Measurements from ENCODE around the gene NEMP2.
"Not testable (repeated sequence)": the region's sequence is repeated elsewhere in the genome, so short reads cannot be mapped to it uniquely, and the experiment has no call there.

NEMP2 gene

DNA sequence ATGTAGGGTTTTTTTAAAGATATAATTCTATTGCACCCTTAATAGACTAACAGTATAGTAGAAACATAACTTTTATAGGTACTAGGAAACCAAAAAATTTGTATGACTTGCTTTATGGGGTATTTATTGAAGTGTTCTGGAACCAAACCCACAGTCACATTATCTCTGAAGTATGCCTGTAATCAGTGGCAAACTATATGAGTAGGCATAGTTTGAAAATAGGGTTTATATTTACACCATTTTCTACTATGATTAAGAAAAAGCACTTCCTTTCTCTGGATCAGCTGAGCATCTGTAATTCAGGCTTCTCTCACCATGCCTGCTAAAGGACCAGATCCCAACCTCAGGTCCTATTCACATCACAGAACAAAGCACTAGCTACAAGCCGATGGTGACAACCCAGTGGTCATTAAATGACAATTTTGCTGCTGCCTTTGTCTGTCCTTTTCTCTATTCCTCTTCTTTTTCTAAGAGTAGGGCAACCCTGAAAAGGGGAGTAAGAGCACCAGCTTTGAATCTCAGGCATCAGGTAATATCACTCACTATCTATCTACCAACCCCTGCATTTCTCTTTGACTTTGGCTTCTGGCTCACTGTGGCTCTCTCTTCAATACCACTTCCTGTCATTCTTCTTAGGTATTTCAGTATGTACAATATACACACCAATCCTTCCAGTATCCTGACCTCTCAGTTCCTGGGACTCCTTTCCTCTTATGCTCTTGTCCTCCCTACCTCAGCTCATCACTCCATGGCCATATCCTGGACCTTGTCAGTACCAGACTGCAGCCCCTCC lies 14.4 kb downstream of the NEMP2 start:
- DNase-seq: no peak

DNA sequence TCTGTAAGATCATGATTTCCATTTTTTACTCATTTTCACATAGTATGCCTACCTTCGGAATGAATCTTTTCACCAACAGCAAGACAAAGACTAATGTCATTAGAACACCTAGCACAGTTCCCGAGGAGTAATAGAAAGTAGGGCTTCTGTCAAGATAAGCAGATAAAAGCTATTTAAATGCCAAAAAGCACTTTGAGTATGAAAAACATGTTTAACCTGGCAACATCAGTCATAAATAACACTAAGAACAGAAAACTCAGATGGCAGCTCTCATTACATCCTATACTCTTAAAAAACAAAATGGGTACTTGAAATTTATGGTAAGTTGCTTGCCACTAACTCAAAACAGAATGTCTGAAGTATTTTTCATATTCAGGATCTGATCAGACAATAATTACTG lies 17.1 kb downstream of the NEMP2 start:
- no peak for DNase-seq

DNA sequence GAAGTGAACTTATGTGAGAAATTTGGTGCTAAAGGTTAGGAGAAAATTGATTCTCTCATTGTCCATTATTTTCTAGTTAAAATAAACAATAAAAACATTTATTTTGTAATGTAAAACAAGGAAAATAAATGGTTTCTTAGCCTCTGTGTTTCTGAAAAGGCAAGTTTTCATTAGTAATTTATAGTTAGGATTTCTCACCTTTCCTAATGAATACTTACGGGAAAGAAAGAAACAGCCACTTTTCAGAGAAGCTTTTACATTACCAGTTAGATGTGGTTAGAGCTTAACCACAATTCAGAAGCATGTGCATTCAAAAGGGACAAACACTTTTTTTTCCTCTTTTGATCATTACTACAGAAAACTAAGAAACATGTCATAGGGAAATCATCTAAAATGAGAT lies 18.8 kb downstream of the NEMP2 start:
- no peak for DNase-seq

DNA sequence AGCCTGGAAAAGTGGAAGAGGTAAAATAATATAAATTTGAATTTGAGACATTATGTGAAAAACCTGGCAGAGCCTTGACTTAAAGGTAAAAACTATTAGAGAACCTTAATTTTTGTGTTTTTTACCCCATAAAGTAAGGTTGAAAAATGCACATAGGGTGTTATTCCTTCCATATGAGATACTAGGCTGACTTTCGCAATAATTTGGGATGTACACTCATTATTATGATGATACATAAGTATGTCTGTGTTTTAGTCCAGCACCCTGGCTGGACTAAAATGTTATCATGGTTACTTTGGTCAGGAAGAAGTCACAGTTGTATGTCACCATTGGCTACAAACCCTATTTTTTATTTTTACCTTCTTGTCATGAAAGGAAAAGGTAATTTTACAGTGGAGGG lies 19.8 kb downstream of the NEMP2 start:
- DNase-seq: no peak

DNA sequence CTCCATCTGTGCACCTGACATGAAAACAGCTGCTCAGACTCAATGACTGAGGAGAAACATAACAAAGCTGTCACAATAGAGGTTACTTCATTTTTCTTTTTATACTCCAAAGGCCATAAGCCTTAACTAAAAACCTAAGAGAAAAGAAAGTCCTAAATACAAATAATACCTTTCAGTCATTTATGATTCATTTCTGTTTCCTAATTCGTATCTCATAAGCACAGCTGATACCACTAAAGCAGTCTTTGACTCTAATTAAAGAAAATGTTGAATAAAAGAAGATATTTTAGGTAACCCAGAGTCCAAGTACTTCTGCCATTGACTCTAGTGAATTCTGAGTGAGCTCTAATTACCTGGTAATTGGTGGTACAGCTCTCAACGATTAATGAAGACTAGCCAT lies 20.6 kb downstream of the NEMP2 start:
- no peak for DNase-seq

DNA sequence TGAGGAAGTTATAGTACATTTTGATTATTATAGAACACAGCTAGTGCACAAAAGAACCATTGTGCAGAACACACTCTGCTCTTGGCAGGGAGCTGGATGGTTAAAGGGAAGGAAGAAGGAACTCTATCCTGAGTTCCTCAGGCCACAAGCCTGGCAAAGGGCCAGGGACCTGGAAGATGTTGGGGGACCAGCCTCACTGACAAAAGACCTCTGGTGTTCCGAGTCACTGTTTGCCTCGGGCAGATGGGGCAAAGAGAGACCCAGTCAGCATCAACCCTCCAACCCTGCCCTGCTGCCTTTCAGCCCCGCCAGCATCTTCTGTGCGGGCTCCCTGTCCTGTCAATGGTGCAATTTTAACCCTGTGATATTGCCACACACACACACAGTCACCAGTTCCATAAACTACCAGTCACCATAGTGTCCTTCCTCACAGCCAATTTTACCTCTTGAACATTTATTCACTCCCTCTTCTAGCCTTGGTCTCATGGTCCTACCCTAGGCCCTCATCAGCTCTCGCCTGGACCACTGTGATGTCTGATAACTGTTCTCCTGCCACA lies 21.9 kb downstream of the NEMP2 start:
- DNase-seq: no peak

DNA sequence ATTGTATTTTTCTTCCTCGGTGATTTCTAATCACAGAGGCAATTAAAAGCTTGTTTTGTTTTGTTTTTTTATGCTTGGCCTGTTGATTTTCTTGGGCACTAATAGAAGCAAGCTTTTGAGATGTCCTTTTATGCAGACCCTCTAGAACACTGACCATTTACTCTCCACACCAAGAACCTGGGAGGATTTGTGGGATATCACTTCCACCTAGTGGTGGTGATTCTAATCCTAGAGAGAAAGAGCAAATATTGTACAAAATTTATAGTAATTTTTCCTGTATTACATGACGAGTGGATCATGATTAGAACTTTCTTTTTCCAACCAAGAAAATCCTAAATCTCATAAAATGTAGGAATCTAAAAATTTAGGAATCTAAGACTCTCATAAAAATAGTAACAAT lies 23.4 kb downstream of the NEMP2 start:
- DNase-seq: peak; percentile 69

DNA sequence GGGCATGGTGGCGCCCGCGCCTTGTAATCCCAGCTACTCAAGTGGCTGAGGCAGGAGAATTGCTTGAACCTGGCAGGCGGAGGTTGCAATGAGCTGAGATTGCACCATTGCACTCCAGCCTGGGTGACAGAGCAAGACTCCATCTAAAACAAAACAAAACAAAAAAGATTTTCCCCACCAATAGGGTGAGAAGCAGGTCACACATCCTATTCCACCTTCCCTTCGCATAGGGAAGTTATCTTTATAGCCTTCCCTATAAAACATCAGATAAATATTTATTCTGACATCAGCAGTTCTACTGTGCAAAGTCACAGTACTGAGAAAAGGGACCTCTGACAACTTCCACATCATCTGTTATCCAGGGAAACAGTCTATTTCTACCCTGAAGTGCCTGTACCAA lies 24.6 kb downstream of the NEMP2 start:
- DNase-seq: not testable (repeated sequence)

DNA sequence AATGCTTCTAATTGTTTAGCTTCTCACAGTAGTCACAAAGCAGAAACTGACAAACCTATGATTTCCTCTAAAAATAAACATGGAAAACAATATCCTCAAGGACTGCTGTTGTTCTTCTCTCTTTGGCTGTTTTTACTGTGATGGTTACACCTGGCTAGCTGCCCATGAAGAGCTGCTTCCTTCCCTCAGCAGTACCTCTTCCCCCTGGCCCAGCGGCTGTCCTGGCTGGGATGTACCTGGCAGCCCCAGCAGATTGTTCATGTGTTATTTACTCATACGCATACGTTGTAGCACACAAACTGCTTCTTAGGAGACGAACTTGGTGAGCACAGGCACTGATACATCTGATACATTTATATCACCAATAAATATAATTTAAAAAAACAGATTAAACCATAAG lies 27.4 kb downstream of the NEMP2 start:
- DNase-seq: peak; percentile 92

DNA sequence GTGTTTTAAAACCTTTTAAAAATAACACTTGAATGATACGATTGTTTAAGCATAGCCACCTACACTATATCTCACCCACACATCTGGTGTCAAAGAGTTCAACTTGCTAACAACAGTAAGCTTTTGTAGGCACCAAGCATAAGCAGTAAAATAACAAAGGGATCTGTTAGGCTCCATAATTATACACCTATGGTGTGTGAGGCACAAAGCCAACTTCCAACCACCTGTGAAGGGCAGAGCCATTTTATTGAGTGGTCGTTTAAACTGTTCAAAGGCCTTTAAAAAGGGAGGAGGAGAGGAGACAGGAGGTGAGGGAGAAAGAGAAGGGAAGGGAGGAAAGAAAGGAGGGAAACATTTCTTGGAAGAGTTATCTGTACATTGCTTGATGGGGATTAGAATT lies 27.9 kb downstream of the NEMP2 start:
- peak; percentile 92 for DNase-seq

DNA sequence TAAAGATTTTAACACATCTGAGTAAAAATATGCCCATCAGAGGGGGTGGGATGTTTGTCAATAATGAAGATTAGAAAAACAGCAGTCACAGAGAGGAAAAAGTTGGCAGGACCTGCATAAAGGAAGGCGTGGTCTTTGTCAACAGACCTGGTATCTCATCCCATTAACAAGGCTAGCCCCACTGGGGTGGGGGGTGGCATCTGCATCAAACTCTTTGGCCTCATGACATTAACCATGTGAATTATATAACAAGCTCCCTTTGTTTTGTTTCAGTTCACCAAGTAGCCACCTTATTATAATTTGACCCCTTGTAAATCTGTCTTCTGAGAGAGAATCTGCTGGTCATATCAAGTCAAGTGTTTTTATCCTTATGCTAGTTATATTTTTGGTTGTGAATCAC lies 28.8 kb downstream of the NEMP2 start:
- peak; percentile 47 for DNase-seq

DNA sequence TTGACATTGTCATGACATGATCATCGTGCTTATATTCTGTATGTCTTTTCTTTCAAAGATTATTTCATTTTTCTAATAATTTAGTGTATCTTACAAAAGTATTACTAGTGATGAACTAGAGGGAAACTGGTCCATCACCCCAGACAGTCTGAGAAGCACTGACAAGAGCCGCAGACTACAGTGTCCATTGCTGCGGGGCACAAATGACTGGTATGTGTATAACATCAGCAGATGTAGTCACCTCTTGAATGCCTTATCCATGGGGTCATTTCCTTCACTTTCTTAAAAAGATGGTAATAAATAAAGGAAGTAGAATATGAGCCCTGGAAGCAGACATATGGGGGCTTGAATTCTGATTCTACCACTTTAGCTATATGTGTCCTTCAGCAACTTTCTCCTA lies 29.6 kb downstream of the NEMP2 start:
- no peak for DNase-seq

DNA sequence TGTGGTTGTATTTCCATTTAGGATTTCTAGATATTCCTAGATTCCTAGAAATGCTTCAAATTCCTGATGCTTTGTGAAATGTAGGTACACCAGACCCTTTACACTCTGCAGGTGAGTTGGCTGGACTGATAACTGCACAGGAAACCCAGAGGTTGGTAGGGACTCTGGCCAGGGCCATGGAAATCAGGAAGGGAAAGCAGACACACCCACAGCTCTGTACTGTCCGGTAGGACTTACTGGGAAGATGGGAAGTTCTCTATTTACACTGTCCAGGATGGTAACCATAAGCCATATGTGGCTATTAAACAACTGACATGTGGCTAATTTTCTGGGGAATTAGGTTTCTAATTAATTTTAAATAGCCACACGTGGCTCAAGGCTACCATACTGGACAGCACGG lies 31.4 kb downstream of the NEMP2 start:
- no peak for DNase-seq

DNA sequence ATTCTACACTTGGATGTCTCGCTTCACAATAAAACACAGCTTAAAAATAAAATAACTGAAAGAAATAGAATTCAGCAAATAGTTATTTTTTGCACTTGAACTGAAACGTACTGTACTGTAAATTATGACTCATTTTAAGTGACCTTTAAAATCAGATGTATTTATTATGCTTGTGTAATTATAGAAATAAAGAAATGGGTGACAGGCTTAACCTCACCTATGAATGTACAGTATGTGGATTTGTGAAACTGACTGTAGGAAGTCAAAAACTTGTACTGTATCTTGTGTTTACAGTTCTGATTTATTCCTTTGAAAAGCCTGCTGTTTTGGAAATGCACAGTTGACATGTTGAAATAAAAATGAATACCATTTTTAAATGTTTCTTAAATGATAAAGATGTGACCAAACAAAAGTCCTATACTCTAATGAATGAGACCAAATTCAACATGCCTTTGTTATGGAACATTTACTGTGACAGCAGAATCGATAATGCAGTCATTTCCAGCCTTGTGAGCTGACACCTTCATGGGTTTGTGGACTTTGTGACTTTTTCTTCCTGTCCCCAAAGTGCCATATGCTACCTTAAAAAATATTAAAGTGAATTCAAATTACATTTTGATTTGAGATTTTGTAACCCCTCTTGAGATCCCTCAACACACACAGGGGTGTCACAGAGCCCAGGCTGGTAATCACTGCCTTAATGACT lies 32.7 kb downstream of the NEMP2 start:
- DNase-seq: no peak

DNA sequence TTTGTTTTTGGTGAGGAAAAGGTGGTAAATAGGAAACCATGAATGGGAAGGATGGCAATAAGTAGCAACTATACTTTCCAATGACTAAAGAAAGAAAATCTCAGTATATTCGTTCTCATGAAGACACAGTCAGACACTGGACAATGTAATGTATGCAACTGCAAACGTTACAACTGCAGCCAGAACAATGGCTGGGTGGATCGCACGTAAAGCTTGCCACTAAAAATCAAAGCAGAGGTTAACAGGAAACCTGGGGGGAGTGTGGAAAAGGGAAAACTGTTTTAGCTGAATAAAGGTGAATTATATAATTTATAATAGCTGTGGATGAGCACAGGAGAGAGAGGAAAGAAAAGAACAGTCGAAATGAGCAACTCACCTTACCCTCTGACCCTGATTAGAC lies 33.3 kb downstream of the NEMP2 start:
- DNase-seq: no peak

DNA sequence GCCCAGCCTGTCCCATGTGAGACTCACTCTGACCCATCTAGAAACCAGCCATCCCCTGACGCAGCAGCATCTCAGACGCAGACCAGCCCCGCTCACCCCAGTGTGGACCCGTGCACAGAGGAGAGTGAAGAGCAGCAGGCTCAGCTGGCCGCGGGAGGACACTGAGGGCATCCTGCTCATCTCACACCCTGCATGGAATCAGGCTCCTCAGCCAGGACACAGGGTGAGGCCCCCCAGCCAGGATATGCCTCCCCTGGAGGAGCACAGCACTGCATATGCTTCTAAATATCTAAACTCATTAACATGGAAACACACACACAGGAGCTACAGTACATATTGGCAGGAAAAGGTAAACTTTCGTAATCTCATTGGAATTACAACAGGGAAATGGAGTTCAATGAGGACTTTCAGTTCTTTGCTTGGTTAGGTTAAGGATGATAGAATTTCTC lies 34.4 kb downstream of the NEMP2 start:
- no peak for DNase-seq

DNA sequence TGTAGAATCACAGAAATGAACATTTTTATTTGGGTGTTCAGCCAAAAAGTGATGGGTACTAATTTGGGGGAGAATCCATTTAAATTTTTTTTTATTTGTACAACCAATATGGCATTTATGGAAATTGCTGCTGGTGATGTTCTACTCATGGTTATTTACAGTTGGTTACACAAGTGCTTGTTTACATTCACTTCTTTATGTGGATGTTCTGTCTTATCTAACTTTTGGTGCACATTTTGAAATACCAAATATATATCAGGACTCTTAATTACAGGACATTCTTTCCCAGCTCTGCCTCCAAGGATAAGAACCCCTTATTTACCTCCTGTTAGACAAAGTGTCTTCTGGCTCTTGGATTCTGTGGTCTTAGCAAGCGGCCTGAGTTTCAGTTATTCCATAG lies 35.2 kb downstream of the NEMP2 start:
- DNase-seq: no peak

DNA sequence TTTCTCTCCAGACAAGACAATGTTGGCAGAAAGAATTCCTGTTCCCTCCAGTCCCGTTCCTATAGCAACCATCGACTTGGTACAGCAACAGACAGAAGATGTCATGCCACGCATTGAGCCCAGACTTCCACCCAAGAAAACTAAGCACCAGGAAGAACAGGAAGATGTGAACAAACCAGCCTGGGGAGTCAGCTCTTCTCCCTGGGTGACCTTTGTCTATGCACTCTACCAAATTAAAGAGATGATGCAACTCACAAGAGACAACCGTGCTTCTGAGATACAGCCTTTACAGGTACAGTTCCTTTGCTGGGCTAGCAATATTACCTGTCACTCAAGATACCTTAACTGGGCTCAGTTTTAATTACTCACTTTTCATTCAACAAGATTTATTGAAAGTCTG lies 37.1 kb downstream of the NEMP2 start:
- no peak for DNase-seq

DNA sequence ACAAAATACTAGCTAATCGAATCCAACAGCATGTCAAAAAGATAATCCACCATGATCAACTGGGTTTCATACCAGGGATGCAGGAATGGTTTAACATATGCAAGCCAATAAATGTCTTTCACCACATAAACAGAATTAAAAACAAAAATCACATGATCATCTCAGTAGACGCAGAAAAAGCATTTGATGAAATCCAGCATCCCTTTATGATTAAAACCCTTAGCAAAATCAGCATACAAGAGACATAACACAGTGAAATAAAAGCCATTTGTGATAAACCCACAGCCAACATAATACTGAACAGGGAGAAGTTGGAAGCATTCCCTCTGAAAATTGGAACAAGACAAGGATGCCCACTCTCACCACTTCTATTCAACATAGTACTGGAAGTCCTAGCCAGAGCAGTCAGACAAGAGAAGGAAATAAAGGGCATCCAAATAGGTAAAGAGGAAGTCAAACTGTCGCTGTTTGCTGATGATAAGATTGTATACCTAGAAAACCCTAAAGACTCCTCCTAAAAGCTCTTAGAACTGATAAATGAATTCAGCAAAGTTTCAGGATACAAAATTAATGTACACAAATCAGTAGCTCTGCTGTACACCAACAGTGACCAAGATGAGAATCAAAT lies 39.8 kb downstream of the NEMP2 start:
- not testable (repeated sequence) for DNase-seq

DNA sequence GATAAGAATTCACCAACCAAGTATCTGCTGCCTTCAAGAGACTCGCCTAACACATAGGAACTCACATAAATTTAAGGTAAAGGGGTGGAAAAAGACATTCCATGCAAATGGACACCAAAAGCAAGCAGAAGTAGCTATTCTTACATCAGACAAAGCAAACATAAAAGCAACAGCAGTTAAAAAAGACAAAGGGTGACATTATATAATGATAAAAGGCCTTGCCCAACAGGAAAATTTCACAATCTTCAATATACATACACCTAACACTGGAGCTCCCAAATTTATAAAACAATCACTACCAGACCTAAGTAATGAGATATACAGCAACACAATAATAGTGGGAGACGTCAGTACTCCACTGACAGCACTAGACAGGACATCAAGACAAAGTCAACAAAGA lies 41.4 kb downstream of the NEMP2 start:
- DNase-seq: no peak

DNA sequence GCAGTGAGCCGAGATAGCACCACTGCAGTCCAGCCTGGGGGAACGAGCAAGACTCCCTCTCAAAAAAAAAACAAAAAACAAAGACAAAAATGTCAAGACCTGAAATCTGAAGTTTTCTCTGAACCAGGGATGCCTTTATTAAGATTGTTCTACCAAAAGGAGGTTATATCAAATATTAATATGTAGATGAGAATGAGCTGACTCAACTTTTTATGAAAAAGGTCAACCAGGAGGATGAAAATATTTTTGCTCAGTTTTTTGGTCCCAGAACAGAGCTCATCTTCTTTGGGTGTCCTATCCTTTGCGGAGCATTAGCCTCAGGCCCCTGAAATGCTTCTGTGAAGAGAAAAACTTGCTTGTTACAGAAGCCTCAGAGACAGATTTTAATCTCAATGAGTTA lies 44.0 kb downstream of the NEMP2 start:
- DNase-seq: no peak

DNA sequence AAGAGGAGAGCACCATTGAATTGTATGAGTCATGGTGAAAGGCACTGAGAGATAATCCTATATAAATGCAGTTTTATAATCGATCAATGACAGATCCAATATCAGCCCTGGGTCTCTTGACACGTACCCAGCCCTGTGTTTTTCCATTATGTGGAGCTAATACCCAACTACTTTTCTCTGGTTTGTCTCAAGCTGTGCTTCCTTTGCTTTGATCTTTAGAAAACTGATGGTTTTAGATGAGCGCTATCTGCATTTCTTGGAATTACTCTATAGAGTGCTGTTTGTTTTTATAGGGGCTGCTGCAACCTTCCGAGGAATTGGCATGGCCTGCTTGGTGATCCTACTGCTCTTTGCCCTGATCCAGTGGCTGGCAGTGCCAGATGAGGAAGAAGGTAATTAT lies 45.0 kb downstream of the NEMP2 start:
- no peak for DNase-seq

DNA sequence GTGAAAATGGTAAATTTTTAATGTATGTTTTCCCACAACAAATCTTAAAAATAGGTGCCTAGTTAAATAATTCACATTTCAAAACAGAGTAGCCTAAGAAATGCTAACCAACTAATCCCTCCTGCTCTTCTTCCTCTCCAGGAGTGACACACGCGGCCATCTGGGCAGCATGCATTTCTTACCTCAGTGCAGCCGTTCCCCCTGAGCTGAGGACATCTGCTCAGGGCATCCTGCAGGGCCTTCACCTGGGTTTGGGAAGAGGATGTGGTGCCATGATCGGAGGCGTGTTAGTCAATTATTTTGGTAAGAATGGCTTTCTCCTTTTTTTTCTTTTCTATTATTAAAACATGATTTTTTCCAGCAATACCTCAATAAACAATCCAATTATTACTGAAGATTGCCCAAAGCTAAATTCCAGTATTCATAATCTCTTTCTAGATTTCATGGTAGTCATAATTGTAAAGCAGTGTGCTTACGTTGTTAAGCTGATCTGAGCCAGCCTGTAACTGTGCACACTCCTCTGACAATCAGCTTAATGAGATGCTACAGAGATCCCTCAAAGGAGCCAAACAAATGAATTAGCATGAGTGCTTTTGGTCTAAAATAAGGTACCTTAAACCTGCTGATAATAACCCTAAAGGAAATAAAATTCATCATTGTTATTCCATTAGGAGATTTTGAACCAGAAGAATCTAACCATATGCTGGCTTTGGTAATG lies 45.8 kb downstream of the NEMP2 start:
- no peak for DNase-seq

Measured in NCI-H2227 treated with DMSO at 0.1 percent for 48 hours (cell line).